ES-I3 (cell line): ENCODE results near the gene DNAH7.

Experiments
- H3K36me3 ChIP-seq: 2 replicates; pipeline ENCODE4 v1.6.1; 2013; ENCODE audit warnings: mild to moderate bottlenecking, low read length, control low read depth, moderate library complexity; ENCODE audit not compliant: insufficient read depth
- H3K4me1 ChIP-seq: 2 replicates; pipeline ENCODE4 v1.6.1; 2013; ENCODE audit warnings: mild to moderate bottlenecking, control low read depth, low read length; ENCODE audit not compliant: insufficient read depth
- H3K9ac ChIP-seq: 2 replicates; pipeline ENCODE4 v1.6.1; 2013; ENCODE audit warnings: low read depth, mild to moderate bottlenecking, low read length, moderate library complexity
- H3K9me3 ChIP-seq: 2 replicates; pipeline ENCODE4 v1.6.1; 2013; ENCODE audit warnings: mild to moderate bottlenecking, low read length, moderate library complexity; ENCODE audit not compliant: control insufficient read depth, insufficient read depth

Gene DNAH7

GRCh38 chr2:195741191-195741590 is 327.4 kb downstream of the DNAH7 start:
- Histone ChIP-seq H3K9ac (no peak overlapping the region), H3K9me3 (peaks cover 19% of the 10 kb centered on the region), H3K36me3 (peaks cover 16% of the 10 kb centered on the region; the same call in 1 of the 2 replicates)

GRCh38 chr2:195737511-195738325 is 330.9 kb downstream of the DNAH7 start:
- Histone ChIP-seq H3K36me3 (peaks cover 9% of the 10 kb centered on the region; the same call in 1 of the 2 replicates), H3K9ac (no peak overlapping the region), H3K4me1 (no peaks in the 10 kb centered on the region), H3K9me3 (peaks cover 9% of the 10 kb centered on the region; the same call in 1 of the 2 replicates)

More at GRCh38 chr2:195741191-195741590, 327.4 kb downstream of the DNAH7 start:
- no peaks in the 10 kb centered on the region for H3K4me1 ChIP-seq

GRCh38 chr2:195735347-195735746 is 333.3 kb downstream of the DNAH7 start:
- Histone ChIP-seq H3K4me1 (no peaks in the 10 kb centered on the region), H3K9ac (no peak overlapping the region), H3K36me3 (peaks cover 6% of the 10 kb centered on the region), H3K9me3 (no peaks in the 10 kb centered on the region)

GRCh38 chr2:195734931-195735330 is 333.7 kb downstream of the DNAH7 start:
- no peaks in the 10 kb centered on the region for H3K4me1 ChIP-seq
- H3K36me3 ChIP-seq: peaks cover 6% of the 10 kb centered on the region
- no peak overlapping the region for H3K9ac ChIP-seq
- H3K9me3 ChIP-seq: no peaks in the 10 kb centered on the region

GRCh38 chr2:195734395-195734794 is 334.2 kb downstream of the DNAH7 start:
- H3K9me3 ChIP-seq: no peaks in the 10 kb centered on the region
- H3K36me3 ChIP-seq: peaks cover 6% of the 10 kb centered on the region
- H3K4me1 ChIP-seq: no peaks in the 10 kb centered on the region
- no peak overlapping the region for H3K9ac ChIP-seq

- Histone ChIP-seq H3K36me3 (peaks cover 9% of the 10 kb centered on the region), H3K4me1 (no peaks in the 10 kb centered on the region), H3K9me3 (no peaks in the 10 kb centered on the region), H3K9ac (no peak overlapping the region)
Measured at GRCh38 chr2:195733831-195734230, 334.8 kb downstream of the DNAH7 start.

- H3K36me3 ChIP-seq: peaks cover 9% of the 10 kb centered on the region
- no peaks in the 10 kb centered on the region for H3K9me3 ChIP-seq
- H3K9ac ChIP-seq: no peak overlapping the region
- no peaks in the 10 kb centered on the region for H3K4me1 ChIP-seq
Measured at GRCh38 chr2:195732574-195732973, 336.1 kb downstream of the DNAH7 start.

GRCh38 chr2:195730912-195731311 is 337.7 kb downstream of the DNAH7 start:
- H3K9ac ChIP-seq: no peak overlapping the region
- no peaks in the 10 kb centered on the region for H3K9me3 ChIP-seq
- H3K36me3 ChIP-seq: peaks cover 9% of the 10 kb centered on the region
- H3K4me1 ChIP-seq: no peaks in the 10 kb centered on the region

- Histone ChIP-seq H3K9me3 (no peaks in the 10 kb centered on the region), H3K36me3 (peaks cover 9% of the 10 kb centered on the region; the same call in 1 of the 2 replicates), H3K4me1 (no peaks in the 10 kb centered on the region)
Measured at GRCh38 chr2:195727106-195727505, 341.5 kb downstream of the DNAH7 start.

GRCh38 chr2:195722075-195722474 is 346.6 kb downstream of the DNAH7 start:
- H3K9me3 ChIP-seq: no peaks in the 10 kb centered on the region
- no peak overlapping the region for H3K9ac ChIP-seq
- peaks cover 3% of the 10 kb centered on the region; the same call in 1 of the 2 replicates for H3K36me3 ChIP-seq
- no peaks in the 10 kb centered on the region for H3K4me1 ChIP-seq

More at GRCh38 chr2:195727106-195727505, 341.5 kb downstream of the DNAH7 start:
- H3K9ac ChIP-seq: no peak overlapping the region

GRCh38 chr2:195721042-195721441 is 347.6 kb downstream of the DNAH7 start:
- H3K4me1 ChIP-seq: no peaks in the 10 kb centered on the region
- H3K9ac ChIP-seq: no peak overlapping the region
- peaks cover 7% of the 10 kb centered on the region for H3K36me3 ChIP-seq
- H3K9me3 ChIP-seq: no peaks in the 10 kb centered on the region

GRCh38 chr2:195716466-195716865 is 352.2 kb downstream of the DNAH7 start:
- Histone ChIP-seq H3K4me1 (no peaks in the 10 kb centered on the region), H3K9ac (no peak overlapping the region), H3K36me3 (peaks cover 10% of the 10 kb centered on the region), H3K9me3 (no peaks in the 10 kb centered on the region)

GRCh38 chr2:195711478-195711877 is 357.2 kb downstream of the DNAH7 start:
- no peaks in the 10 kb centered on the region for H3K9me3 ChIP-seq
- H3K36me3 ChIP-seq: 0 out of 2 replicates have a peak, but pooled peaks cover 4% of the 10 kb centered on the region
- no peaks in the 10 kb centered on the region for H3K4me1 ChIP-seq
- H3K9ac ChIP-seq: no peak overlapping the region

- H3K9ac ChIP-seq: no peak overlapping the region
- H3K4me1 ChIP-seq: no peaks in the 10 kb centered on the region
- no peaks in the 10 kb centered on the region for H3K9me3 ChIP-seq
- 0 out of 2 replicates have a peak, but pooled peaks cover 3% of the 10 kb centered on the region for H3K36me3 ChIP-seq
Measured at GRCh38 chr2:195709901-195710806, 358.5 kb downstream of the DNAH7 start.
